HG03439 (cell line): ENCODE measurements around the gene GHRHR.

Source experiments
- ATAC-seq: cut with Tn5 transposase; IDR thresholded peaks from one replicate; pipeline ENCODE4 v1.9.1; 2021; ENCODE audit warnings: mild to moderate bottlenecking, moderate library complexity; ENCODE audit not compliant: unreplicated experiment

GHRHR gene

DNA sequence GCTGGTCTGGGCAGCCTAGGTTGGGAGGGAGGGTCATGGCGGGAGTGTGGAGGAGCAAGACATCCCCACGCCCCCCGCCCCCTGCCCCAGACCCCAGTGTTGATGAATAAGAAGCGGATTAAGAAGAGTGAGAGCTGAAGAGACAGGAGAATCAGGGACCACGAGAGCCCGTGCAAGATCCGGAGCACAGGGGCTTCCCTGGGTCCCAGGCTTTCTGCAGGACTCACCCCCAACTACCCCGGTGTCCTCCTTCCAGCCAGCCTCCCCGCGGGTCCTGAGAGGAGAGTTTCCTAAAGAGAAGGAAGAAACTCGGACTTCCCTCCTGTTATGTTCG is 20.1 kb downstream of the GHRHR start:
- ATAC-seq, result no peak

DNA sequence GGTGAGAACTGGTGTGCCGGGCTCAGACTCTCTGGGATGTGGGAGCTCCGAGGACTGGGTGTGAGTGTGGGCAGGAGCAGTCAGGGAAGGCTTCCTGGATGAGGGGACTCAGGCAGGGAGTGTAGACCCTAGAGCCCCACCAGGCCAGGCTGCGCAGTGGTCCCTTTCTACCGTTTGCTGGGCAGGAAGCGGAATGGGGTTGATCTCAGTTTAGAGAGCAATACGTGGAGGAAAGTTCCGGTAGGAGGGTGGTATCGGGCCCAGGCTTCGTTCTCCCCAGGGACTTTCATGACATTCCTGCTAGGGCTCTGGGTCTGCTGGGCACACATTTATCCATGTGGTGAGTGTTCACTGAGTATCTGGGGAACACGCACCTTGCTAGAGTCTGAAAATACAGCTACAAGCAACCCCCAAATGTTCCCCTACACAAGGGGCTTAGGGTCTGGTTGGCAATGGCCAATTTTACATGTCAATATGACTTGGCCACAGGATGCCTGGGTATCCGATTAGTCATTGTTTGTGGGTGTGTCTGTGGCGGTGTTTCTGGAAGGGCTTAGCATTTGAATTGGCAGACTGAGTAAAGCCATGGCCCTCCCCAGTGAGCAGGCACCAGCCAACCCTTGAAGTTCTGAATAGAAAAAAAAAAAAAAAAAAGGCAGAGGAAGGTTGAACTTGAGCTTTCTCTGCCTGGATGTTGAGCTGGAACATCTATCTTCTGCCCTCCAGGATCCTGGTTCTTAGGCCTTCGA is 20.8 kb downstream of the GHRHR start:
- ATAC-seq, result no peak

DNA sequence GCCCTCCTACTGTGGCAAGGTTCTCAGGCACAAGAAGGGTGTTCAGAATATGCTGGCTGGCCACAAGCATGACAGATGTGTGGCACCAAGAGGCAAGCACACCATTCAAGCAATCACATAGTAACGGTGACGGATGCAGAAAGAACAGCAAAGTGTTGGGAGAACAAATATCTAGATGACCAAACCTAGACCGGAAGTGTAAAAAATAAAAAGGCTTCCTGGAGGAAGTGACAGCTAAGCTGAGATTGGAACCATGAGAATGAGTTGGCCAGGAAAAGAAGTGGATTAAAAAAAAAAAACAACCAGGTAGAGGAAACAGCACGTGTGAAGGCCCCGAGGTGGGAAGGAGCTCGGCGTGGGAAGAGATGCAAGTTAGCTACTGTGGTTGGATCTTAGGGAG is 22.0 kb downstream of the GHRHR start:
- ATAC-seq, result no peak

DNA sequence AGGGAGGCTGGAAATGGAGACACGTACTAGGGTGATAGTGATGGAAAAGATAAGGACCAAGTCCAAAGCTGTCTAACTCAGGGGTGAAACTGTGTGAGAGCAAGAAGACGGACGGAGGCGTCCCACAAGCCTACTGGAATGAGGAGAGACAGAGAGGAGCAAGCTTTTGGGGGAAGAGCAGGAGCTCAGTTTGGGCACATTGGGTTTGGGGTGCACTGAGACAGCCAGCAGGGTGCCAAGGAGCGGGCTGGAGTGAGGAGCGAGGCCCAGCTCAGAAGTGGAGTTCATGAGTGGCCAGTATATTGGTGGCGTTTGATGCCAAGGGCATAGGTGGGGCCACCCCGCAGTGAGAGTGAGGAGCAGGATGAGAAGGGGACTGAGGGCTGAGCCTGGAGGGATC is 22.6 kb downstream of the GHRHR start:
- no peak for ATAC-seq

DNA sequence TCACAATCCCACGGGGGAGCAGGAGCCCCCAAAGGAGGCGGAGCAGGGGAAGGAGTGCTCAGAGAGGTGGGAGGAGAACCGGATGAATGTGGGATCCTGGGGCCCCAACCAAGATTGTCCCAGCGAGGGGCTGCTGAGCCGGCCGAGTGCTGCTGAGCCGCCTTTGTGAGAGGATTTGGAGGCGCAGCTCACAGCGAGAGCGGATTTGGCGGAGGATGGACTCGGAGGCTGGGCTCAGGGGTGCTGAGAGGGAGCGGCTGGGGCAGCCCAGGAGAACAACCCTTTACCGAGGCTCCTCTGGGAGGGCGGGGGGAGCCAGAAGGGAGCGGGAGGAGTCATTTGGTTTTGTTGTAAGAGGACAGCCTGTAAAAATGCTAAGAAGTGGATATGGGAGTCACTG is 23.0 kb downstream of the GHRHR start:
- ATAC-seq, result no peak

DNA sequence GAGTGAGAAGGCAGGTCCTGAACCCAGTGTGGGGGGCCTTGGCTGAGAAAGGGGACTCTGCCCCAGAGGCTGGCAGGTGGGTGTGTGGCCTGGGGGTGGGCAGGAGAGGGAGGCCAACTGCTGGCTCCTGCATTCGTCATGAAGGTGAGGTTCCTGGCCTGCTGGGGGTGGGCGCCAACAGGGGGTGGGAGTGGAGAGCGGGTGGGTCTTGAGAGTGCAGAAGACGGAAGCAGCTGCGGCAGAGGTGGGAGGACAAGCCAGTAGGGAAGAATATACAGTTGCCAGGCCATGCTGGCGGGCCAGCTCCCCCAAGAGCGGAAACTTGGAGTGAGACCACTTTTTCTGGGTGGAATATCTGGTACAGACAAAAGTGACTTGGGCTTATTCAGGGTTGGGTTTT is 23.4 kb downstream of the GHRHR start:
- ATAC-seq, result no peak

DNA sequence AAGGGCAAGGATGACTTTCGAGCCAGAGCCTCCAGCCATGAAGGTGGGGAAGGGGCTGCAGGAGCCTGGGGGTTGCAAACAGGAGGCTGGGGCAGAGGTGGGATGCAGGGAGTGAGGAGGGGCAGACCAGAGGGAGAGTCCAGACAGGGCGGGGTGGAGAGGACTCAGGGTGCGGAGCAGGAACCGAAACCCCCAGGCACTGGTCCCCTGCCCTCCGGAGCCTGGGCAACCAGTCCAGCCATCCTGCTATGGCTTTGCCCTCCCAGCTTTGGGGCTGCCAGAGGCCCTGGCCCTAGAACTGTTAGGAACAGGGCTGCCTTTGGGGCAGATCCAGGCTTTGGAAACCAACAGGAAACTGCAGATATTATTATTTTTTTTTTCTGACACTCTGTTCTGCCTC is 24.2 kb downstream of the GHRHR start:
- ATAC-seq, result no peak

DNA sequence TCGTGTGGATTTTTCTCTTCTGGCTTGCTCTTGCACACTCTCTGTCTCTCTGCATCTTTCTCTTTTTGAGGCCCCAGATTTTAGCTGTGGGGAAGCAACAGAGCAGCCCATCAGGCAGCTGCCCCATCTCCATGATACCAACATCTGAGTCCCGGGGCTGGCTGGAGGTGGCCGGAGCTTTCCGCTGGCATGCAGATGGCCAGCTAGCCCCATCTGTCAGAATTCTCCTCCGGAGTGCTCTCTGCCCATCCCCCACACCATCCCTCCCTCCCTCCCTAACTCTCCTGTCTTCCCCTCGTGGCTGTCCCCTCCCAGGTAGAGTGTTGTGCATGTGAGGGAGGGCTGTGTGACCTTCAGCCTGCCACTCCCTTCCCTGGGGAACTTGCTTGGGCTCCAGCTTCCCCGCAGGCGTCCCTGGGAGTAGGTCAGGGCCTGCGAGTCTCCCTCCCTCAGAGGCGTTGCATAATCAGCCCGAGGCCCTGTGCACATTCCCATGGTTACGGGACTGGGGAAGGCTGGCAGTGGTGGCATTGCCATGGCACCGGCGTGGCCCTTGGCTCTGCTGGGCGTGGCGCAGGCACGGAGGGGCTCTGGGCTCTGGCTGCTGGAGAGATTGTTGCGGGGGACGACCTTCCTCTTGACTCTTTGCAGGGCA is 24.7 kb downstream of the GHRHR start:
- ATAC-seq, result no peak

DNA sequence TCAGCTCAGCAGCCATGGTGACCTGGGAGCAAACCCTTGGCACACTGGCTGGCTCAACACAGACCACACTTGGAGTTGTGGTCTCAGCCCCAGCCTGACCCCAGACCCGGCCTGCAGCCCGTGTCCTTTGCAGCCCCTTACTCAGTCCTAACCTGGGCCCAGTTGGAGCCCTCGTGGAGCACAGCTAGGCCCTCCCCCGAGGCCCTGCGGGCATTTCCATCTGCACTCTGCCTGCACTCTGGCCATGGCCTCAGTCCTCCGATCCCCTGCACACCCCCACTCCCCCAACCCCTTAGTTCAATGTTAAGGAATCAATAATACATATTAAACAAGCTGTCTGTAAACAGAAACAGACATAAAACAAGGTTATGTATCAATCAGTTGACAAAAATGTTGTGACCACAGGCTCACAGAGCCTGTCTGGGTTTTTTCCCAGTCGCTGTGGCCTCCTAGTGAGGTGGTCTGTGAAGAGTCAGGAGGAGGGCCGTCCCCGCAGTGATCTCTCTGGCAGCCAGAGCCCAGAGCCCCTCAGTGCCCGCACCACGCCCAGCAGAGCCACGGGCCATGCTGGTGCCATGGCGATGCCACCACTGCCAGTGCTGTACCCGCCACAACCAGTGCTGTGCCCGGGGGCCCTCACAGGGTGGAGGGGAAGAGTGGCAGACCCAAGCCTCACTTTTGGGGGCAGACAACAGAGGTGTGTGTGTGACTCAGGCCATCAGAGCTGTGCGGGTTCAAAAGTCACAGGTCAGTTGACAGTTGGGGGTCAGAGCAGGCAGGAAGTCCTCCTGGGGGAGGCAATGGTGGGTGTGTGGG is 25.5 kb downstream of the GHRHR start:
- no peak for ATAC-seq

DNA sequence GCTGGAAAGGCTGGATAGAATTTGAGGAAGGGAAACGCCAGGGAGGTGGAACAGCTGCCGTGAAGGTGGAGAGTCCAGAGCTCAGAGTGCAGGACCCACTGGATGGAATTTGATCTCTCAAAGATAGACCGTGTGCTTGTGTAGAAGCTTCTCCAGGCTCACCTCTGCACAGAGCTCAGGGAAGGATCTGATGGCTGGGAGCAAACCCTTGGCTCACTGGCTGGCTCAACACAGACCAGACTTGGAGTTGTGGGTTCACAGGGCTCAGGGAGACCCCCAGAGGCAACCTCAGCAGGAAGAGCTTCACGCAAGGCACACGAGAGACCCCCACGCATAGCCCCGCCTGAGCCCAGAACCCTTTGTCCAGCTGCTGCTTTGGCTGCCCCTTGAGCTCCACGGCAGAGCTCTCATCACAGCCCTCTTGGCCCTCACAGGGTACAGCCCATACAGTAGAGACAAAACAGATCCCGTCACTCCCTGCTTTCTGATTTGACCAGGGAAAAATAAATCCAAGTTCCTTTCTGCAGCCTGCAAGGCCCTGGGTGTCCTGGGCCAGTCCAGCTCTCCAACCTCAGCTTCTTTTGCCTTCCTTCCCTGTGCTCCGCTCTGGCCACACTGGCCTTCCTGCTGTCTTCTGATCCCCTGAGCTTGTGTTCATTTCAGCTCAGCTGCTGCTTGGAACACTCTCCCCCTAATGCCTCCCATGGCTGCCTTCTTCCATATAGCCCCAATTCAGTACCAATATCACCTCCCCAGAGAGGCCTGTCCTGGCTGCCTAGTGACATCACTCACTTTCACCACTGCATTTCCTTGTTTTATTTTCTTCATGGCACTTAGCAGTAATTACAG is 26.3 kb downstream of the GHRHR start:
- ATAC-seq, result no peak

DNA sequence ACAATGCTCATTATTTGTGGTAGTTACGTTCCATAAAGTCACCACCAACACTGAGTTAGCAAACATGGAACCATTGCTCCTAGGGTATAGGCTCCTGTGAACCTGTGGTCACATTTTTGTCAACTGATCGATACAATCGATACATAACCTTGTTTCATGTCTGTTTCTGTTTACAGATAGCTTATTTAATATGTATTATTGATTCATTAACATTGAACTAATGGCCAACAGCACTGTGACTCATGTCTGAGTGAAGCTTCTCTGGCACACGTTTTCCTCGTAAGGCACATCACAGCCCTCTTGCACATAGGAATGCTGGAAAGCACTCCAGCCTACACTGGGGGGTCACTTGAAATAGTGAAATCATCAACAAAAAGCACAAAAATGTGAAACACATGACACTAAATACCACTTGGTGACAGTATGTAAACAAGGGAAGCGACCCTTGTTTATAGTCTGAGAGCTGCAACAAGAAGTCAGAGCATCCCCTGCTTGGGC is 27.0 kb downstream of the GHRHR start:
- no peak for ATAC-seq

DNA sequence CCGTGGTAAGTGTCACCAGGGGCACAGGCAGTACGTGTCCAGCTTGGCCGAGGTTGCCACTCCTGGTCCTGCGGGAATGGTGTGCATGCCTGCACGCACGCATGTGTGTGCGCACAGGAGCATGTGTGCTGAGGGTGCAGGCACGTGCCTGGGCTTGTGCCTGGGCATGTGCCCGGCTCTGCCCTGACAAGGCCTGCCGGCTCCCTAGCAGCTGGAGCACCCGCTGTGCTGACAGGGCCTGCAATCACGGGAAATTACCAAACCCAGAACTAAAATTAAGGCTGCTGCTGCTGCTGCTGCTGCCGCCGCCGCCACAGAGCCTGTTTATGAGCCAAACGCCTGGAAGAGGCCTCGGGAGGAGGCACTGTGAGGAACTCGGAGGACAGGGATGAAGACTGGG is 28.7 kb downstream of the GHRHR start:
- no peak for ATAC-seq

DNA sequence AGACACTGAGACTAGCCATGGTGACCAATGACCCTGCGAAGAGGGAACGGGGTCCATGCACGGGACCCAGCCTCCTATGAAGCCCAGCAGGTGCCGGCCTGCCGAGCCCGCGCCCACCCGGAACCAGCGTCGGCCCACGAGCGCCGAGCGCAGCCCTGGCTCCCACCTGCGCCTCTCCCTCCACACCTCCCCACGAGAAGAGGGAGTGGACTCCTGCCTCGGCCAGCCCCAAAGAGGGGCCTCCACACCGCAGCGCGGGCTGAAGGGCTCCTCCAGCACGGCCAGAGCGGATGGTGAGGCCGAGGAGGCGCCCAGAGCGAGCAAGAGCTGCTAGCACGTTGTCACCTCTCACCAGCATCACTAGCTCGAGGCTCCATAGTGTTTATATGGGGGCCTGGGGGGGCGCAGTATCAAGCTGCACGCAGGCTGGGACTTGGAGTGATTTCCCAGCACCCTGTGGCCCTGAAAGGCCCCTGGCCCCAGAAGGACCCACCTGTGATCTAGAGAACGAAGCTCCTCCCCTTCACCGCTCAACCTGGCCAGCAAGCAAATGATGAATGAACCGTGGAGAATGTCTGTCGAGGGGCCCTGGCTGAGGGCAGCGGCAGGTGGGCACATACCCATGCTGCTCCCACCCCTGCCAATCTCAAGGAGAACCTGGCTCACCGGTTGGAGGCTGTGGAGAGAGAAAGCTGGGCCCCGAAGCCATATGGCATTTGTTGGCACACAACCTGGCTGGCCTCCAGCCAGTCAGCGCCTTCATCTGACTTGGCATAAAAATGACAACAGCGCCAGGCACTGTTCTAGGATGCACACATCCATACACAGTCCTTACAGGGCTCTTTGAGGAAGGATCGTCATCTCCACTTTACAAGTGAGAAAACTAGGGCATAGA is 30.7 kb downstream of the GHRHR start:
- no peak for ATAC-seq

DNA sequence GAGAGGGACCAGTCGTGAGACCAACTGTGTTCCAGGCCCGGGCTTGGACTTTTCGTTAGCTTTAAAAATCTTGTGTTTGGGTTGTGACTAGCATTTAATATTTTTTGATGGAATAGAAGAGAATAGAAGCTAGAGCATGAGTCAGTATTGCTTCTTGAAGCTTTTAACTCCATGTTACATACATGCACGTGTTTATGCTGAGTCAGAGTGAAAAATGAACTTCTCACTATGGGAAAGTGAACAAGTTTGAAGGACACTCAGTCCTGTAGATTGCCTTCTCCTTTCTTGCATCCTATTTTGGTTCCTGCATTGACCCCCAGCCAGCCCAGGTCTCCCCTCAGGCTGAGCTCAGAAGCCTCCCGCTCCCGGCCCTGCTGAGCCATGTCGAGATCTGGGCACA is 31.8 kb downstream of the GHRHR start:
- ATAC-seq, result no peak

DNA sequence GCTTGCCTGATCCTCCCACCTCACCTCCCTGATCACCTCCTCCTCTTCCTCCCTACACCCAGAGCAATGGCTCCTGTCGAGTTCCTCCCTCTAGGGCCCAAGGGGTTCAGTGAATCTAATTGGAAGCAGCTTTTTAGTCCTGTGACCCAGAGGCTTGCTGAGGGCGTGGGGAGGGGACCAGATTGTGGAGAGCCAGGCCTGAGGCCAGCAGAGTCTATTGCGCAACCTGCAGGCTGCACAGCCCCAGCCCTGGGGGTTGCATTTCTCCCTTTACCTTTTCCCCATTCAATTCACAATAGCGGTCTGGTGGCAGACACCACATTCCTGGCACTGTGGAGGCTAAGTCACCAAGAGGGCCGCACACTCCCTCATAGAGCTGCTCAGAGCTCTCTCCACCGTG is 32.5 kb downstream of the GHRHR start:
- ATAC-seq, result no peak

DNA sequence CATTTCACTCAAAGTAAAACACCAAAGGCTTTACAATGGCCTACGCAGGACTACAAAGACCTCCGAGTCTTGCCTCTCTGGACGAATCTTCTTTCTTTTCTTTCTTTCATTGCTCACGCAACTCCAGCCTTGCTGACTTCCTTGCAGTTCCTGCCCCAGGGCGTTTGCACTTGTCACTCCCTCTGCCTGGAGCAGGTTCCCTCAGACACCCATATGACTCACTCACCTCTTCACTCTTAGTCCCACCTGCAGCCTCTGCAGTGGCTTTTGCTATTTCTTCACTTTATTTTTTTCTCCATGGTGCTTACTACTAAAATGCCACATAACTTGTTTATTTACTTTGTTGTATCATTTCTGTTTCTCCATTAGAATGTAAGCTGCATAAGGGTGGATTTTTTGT is 33.1 kb downstream of the GHRHR start:
- ATAC-seq, result no peak

DNA sequence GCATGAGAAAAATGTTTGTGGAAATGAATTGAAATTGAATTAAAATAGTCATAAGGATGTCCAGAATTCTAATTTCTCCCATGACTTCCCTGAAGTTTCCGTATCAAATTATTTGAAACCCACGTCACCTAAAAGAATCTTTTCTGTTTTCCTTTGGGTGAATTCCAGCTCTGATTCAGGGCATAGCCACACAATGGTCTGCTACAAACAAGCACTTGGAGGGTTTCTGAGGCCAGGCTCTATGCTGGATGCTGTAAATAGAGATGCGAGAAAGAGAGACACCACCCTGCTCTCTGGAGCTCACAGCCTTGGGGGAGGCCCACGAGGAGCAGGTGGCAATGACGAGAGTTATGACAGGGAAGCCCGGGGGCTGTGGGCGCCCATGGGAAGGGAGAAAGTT is 33.6 kb downstream of the GHRHR start:
- ATAC-seq, result no peak

DNA sequence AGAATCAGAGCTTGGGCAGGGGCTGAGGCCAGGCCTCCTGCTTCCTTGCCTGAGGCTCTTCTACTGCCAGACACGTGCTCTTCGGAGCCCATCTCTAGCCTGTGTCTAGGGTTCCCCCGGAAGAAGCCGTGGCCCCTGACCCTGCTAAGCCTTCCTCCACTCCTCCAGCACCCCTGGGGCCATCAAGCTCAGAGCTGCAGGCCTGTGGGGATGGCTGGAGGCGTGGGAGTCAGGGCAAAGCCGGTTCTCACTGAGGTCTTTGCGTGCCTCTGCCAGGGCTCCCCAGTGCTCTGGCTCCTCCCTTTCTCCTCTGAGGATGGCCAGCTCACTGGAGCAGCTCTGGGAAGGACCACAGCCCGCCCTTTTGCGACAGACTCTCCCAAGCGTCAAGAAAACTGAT is 34.4 kb downstream of the GHRHR start:
- ATAC-seq, result no peak

DNA sequence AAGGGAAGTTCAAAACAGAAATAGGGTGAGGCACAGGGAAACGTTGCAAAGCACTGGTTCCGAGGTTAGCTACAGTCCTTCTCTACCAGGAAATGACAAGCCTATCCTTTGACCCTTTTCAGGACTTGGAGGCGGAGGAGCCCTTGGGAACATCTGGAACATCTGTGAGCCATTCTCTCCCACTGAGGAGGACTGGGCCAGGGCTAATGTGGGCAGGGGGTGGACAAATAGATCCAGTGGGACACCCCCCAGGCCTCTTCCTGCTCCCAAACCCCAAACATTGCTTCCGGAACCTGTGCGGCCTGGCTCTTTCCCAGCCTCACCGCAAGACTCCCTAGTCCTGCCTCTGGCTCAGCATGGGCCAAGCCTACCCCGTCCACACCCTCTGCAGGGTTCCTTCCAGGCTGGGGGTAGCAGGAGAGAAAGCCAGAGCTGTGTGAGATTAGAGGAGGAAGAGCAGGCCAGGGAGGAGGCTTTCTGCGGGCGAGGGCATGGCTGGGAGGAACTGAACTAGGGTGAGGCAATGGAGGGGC is 36.5 kb downstream of the GHRHR start:
- no peak for ATAC-seq

DNA sequence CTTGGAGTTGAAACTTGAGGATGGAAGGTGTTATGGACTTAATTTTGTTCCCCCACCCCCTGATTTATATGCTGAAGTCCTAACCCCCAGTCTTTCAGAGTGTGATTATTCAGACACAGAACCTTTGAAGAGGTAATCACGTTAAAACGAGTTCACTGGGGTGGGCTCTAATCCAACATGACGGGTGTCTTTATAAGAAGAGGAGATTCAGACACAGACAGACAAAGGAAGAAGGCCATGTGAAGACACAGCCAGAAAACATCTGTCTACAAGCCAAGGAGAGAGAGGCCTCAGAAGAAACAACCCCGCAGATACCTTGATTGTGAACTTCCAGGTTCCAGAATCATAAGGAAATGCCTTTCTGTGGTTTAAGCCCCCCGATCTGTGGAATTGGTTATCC is 37.0 kb downstream of the GHRHR start:
- no peak for ATAC-seq
